NB4 (cell line): Measurements from ENCODE around the gene SNX9.
A peak's percentile ranks its signal among the peaks of the same experiment; 100 is the strongest.
"Not testable (repeated sequence)": the region's sequence is repeated elsewhere in the genome, so short reads cannot be mapped to it uniquely, and the experiment has no call there.

ENCODE experiments used
- DNase-seq: peaks from one replicate; pipeline ENCODE4 v3.0.0; 2010; ENCODE audit warnings: low read depth
- H3K4me3 ChIP-seq: one replicate; pipeline ENCODE4 v1.5.1; 2011; ENCODE audit warnings: mild to moderate bottlenecking, low read depth, low read length, moderate library complexity
- CTCF ChIP-seq: IDR thresholded peaks from one replicate; pipeline ENCODE4 v1.5.1; 2012; ENCODE audit warnings: low read depth, low read length
- MAX ChIP-seq: IDR thresholded peaks from 2 replicates; pipeline ENCODE4 v1.6.1; 2011; ENCODE audit warnings: low read depth, low read length
- MYC ChIP-seq: IDR thresholded peaks from 2 replicates; pipeline ENCODE4 v1.6.1; 2011; ENCODE audit warnings: low read depth, low read length
- POLR2A ChIP-seq: IDR thresholded peaks from 2 replicates; pipeline ENCODE4 v1.6.1; 2011; ENCODE audit warnings: mild to moderate bottlenecking; ENCODE audit not compliant: insufficient read length; ENCODE audit errors: extremely low read depth

Gene SNX9

GRCh38 chr6:157944983-157945931 is 122.2 kb downstream of the SNX9 start:
- TF ChIP-seq POLR2A (no peak), MAX (no peak), MYC (no peak), CTCF (no peak)
- no peak for DNase-seq
- no peak overlapping the region for H3K4me3 ChIP-seq

- H3K4me3 ChIP-seq, result no peak overlapping the region
- DNase-seq, result no peak
- TF ChIP-seq MYC (no peak), CTCF (no peak), MAX (no peak), POLR2A (no peak)
Observed at GRCh38 chr6:157946053-157946617, 123.1 kb downstream of the SNX9 start.

GRCh38 chr6:157946865-157947532 is 124.0 kb downstream of the SNX9 start:
- TF ChIP-seq CTCF (peak; percentile 55), POLR2A (no peak), MAX (no peak)
- peak; percentile 51 for DNase-seq
- no peak overlapping the region for H3K4me3 ChIP-seq

GRCh38 chr6:157950899-157951298 is 127.9 kb downstream of the SNX9 start:
- H3K4me3 ChIP-seq, DNase-seq: not testable (repeated sequence)

GRCh38 chr6:157951828-157952227 is 128.8 kb downstream of the SNX9 start:
- H3K4me3 ChIP-seq, result no peak overlapping the region
- no peak for TF ChIP-seq MAX
- TF ChIP-seq POLR2A, result no peak
- no peak for TF ChIP-seq CTCF
- no peak for TF ChIP-seq MYC
- DNase-seq, result no peak

- TF ChIP-seq POLR2A, result no peak
- TF ChIP-seq CTCF, result no peak
- TF ChIP-seq MYC, result no peak
- no peak for TF ChIP-seq MAX
- H3K4me3 ChIP-seq, result no peak overlapping the region
- DNase-seq, result no peak
Observed at GRCh38 chr6:157952861-157953351, 129.9 kb downstream of the SNX9 start.
